B cell (primary cell): ENCODE measurements around the gene PAM16.
A peak's percentile ranks its signal among the peaks of the same experiment; 100 is the strongest.

Experiments
- EZH2 ChIP-seq: IDR thresholded peaks from 2 replicates; pipeline ENCODE4 v1.6.1; 2012; ENCODE audit warnings: borderline replicate concordance, low read depth, mild to moderate bottlenecking, moderate library complexity, low read length; ENCODE audit not compliant: insufficient read depth, poor library complexity, severe bottlenecking
- TF ChIP-seq, protein P1 (sequence below): fragments of 200-600 bp; IDR thresholded peaks from one replicate; pipeline ENCODE4 v1.8.0; 2022; ENCODE audit warnings: antibody characterized with exemption, mild to moderate bottlenecking

DNA sequence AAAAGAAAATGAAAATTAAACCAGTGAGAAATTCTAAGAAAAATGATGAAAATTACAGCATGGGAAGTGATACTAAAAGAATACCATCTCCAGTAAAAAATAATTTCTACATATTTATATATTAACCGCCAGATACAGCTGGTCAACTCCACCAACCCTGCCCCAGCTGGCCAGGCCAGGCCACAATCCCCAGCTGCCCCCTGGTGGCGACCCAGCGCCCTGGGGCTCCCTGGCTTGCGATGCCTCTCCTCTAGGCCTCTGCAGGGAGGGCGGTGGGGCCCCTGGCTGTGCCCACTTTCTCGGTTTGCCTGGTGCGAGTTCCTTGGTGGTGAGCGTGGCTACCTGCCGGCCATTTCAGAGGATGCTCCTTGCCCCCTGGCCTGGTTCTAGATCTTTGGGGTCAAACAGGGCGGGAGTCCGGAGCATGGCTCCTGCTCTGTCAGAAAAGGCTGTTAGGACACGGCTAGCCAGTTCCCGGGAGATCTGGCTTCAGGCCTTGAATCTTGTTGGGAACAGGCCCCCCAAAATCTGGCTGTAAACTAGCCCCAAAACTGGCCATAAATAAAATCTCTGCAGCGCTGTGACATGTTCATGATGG, 20.7 kb downstream of the PAM16 start:
- TF ChIP-seq, protein P1, sequence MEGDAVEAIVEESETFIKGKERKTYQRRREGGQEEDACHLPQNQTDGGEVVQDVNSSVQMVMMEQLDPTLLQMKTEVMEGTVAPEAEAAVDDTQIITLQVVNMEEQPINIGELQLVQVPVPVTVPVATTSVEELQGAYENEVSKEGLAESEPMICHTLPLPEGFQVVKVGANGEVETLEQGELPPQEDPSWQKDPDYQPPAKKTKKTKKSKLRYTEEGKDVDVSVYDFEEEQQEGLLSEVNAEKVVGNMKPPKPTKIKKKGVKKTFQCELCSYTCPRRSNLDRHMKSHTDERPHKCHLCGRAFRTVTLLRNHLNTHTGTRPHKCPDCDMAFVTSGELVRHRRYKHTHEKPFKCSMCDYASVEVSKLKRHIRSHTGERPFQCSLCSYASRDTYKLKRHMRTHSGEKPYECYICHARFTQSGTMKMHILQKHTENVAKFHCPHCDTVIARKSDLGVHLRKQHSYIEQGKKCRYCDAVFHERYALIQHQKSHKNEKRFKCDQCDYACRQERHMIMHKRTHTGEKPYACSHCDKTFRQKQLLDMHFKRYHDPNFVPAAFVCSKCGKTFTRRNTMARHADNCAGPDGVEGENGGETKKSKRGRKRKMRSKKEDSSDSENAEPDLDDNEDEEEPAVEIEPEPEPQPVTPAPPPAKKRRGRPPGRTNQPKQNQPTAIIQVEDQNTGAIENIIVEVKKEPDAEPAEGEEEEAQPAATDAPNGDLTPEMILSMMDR: peak; percentile 98
- TF ChIP-seq EZH2: no peak
